ENCODE results near the gene CNN1. TPM values are rescaled to one million over a fixed set of nuclear protein-coding genes. Genes with fewer than 3 reads are reported as not detected.

CNN1 gene
- total and polyA plus RNA-seq, 9 of the 15 experiments (the other 6 are each of a cell fraction or from before 2014, with no cell fraction given) = 0.23 to 10.6 (median 5.2) TPM

- TF ChIP-seq MTA1 (IDR thresholded peaks at IDR 0.05; ENCODE audit: borderline replicate concordance) = peak; percentile 36; the same call in 1 of the 2 replicates
- TF ChIP-seq EHMT2 (IDR thresholded peaks at IDR 0.05) = peak; percentile 76; the same call in 1 of the 2 replicates
- 0 out of 2 replicates have a peak, but pooled peaks have one; percentile 6 for TF ChIP-seq JUND (IDR thresholded peaks at IDR 0.05; ENCODE audit: borderline replicate concordance, low read depth, low read length)
- TF ChIP-seq JUND (tag; IDR thresholded peaks at IDR 0.05; ENCODE audit: borderline replicate concordance, low read depth, low read length) = peak; percentile 61; the same call in 1 of the 3 replicates
- TF ChIP-seq ZBTB26 (CRISPR knock-in tag; IDR thresholded peaks at IDR 0.05) = no peak
- TF ChIP-seq CTBP1 (IDR thresholded peaks at IDR 0.05; ENCODE audit: borderline replicate concordance) = peak; percentile 95
- no peak for TF ChIP-seq ELK1 (CRISPR knock-in tag; IDR thresholded peaks at IDR 0.05)
- TF ChIP-seq MCM3 (IDR thresholded peaks at IDR 0.05) = no peak
- TF ChIP-seq HDAC1 (IDR thresholded peaks at IDR 0.05) = peak; percentile 26 to 86; a peak in 3 of 4 replicates
- TF ChIP-seq ATF3 (IDR thresholded peaks at IDR 0.05) = 0 out of 2 replicates have a peak, but pooled peaks have one; percentile 41
- TF ChIP-seq ATF3 (CRISPR knock-in tag; conservative IDR thresholded peaks at IDR 0.05) = no peak
- peak; percentile 72; the same call in 1 of the 2 replicates for TF ChIP-seq ATF7 (IDR thresholded peaks at IDR 0.05)
- TF ChIP-seq PHF21A (IDR thresholded peaks at IDR 0.05; ENCODE audit: borderline replicate concordance, low read depth) = peak; percentile 77
- TF ChIP-seq LEF1 (IDR thresholded peaks at IDR 0.05) = peak; percentile 56; the same call in 1 of the 2 replicates
- peak; percentile 82 for TF ChIP-seq MTA3 (IDR thresholded peaks at IDR 0.05; ENCODE audit: borderline replicate concordance)
- peak; percentile 89 for TF ChIP-seq KLF16 (IDR thresholded peaks at IDR 0.05)
- peak; percentile 66 for TF ChIP-seq EP400 (IDR thresholded peaks at IDR 0.05)
- peak; percentile 93 for TF ChIP-seq PKNOX1 (IDR thresholded peaks at IDR 0.05)
- no peak; the same call in 1 of the 2 replicates for TF ChIP-seq MYBL2 (IDR thresholded peaks at IDR 0.05; ENCODE audit: low read depth)
- no peak for TF ChIP-seq MYBL2 (CRISPR knock-in tag; IDR thresholded peaks at IDR 0.05; ENCODE audit: borderline replicate concordance)
- no peak for TF ChIP-seq ASH1L (IDR thresholded peaks at IDR 0.05; ENCODE audit: borderline replicate concordance, low read depth, partially characterized antibody)
- TF ChIP-seq SMAD4 (CRISPR knock-in tag; conservative IDR thresholded peaks at IDR 0.05) = 0 out of 2 replicates have a peak, but pooled peaks have one; percentile 60
- TF ChIP-seq POLR2H (tag; IDR thresholded peaks at IDR 0.05; ENCODE audit: low read depth) = no peak; the same call in 1 of the 2 replicates
- TF ChIP-seq RBM25 (IDR thresholded peaks at IDR 0.05; ENCODE audit: low read depth, low read length, severe bottlenecking) = peak; percentile 6
- peak; percentile 98 for TF ChIP-seq CBFA2T3 (IDR thresholded peaks at IDR 0.05)
- TF ChIP-seq ZNF511 (CRISPR knock-in tag; IDR thresholded peaks at IDR 0.05) = no peak
Observed at GRCh38 chr19:11560404-11561051, 21.9 kb downstream of the CNN1 start (continued).
